NCI-H510A (cell line): ENCODE measurements around the gene UNC80.
A peak's percentile ranks its signal among the peaks of the same experiment; 100 is the strongest.

Experiments
- DNase-seq: peaks from one replicate; lab custom pipeline; 2025; lab: John Stamatoyannopoulos, UW

UNC80 gene

DNA sequence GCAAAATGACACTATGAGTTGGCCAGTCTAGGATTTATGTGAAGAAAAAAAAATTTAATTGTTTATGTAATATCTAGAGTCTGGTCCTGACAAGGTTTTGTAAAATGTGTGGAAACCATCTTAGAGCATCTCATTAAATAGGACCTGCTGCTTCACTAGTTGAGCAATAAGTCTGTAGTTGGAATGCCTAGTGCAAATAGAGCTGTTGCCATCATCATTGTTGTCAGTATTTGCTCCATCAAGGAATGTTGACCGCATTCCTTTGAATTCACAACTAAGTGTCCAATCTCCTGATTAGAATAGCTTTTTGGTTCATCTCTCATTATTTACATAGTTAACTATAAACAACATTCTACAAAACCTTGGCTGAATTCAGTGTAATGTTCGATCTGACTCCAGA lies 198.6 kb downstream of the UNC80 start:
- no peak for DNase-seq

DNA sequence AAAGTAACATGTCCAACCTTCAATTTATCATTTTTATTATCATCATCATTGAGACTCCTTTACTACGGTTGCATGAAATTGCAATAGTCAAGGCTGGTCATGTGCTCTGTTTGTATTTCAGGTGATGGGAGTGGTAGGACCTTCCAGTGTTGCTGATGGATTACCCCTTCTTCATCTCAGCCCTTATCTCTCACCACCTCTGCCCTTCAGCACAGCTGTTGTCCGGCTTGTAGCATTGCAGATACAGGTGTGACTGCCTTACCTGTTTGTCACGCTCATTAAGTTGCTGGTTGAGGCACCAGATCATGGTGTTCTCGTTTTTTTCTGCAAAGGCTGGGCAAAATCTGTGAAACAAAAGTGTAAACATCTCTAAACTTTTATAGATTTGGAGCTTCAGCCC lies 199.1 kb downstream of the UNC80 start:
- DNase-seq = no peak

DNA sequence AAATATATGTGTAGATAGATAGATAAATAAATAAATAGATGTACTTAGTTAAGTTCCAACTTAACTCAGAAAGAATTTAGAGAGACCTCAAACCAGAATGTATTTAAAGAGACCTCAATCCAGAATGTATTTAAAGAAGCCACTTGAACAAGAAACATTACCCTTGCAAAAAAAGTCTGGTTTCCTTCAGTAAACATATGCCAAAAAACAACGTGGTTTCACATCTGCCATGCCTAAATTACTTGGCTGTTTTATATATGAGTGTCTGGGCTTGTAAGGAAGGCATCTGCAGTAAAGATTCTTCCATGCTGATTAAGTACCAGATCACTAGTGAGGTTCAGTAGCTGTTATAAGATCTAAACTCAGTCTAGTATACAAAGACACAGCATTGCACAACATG lies 201.7 kb downstream of the UNC80 start:
- no peak for DNase-seq

DNA sequence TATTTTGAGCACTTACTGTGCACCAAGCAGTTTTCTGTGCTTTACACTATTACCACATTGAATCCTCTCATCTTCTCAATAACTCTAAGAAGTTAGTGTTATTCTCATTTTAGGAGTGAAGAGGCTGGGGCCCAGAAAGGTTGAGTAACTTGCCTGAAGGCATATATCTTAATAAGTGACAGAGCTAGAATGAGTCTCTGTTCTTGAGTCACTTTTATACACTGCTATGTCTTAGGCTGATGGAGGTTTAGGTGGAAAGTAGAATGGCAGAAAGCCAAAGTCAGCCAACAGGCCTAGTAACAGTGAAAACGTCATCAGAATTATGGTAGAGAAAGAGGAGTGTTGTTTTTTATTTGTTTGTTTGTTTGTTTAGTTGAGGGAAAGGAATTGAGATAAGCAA lies 202.9 kb downstream of the UNC80 start:
- DNase-seq = no peak

DNA sequence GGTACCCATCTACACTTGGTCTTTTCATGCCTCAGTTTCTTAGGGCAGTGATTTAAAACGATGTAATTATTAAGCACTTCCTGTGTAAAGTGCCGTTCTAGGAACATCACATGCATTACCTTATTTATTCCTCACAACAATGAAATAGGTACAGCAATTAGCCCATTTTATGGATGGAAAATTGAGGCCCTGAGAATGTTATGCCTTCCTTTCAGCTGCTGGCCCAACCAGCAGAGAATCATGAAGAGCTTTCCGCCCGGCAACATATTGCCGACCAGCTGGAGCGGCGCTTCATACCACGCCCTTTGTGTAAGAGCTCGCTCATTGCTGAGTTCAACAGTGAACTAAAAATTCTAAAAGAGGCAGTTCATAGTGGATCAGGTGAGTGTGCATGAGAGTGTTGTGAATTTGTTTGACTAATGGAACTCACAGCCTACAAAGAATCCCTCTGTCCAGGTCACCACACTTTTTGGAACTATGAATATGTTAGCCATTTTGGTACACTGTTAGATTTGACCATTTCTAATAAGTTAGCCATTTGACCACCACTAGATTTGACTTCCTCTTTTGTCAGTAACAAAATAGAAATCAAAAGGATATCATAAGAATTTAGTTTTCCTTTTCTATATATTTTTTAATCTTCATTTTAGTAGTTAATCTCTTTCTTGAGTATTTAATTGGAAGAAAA lies 205.2 kb downstream of the UNC80 start:
- no peak for DNase-seq

DNA sequence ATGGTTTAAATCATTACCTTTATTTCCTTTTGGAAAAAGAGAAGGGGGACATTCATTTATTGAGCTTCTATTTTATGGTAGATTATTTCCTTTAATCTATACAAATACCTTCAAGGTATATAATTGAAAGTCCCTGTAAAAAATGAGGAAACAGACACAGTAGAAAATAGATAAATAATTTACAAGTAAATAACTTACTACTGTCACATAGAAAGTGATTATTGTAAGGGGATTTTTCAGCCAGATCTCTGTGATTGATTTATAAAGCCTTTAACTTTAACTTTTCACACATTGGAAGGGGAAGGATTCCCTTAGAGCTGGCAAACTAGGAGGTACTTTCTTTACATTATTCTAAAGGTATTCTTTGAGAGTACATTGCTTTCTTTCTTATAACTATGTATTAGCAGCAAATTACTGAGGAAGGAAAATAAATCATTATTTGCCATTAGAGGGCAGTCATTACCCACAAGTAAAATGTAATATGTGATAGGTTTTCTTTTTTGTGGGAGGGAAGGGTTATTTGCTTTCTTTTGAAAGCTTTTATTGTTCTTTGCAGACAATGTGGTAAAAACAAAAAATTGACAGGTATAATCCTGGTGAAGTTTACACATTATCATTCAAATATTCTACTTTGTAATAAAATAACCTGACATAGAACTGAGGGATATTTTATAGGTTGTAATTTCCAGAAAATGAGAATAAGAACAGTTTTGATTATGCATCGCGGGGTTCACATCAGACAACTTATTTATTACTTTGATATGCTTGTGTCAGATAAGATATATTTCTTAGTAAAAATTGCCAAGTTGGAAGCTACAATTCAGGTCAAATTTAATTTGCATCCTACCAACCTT lies 206.0 kb downstream of the UNC80 start:
- no peak for DNase-seq

DNA sequence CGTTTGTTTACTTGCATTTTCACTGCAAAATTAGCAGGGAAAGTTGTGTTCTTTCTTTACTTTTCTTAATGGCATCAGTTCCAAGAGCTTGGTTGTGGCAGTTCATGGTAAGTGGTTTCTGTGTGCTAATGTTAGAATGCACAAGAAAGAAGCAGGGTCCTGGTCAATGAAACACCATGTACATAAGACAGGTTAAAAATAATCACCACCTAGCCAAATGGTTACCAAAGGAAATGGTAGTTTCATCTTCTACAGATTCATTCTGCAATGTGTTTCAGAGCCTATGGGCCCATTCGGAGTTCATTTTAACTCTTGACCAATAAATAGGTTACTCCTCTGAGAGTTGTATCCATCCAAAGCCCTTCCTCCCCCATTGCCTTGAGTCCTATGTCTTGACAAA lies 212.7 kb downstream of the UNC80 start:
- DNase-seq = no peak

DNA sequence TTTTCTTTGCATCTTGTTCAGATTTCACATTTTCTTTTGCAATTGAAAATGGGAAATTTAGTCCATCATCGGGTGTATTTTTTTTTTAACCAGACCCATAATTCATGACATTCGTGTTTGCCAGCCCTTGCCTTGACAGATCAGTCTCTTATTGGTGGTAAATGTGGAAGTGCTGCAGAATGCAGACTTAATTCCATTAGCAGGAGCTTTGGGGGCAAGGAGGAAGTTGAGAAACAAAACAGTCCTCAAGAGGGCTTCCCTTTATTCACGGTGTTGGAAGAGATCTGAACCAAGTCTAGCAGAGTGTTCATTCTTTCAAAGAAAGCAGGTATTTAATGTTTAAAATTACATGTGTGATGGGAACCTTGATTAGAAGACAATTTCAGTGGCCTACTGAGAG lies 214.2 kb downstream of the UNC80 start:
- DNase-seq = no peak

DNA sequence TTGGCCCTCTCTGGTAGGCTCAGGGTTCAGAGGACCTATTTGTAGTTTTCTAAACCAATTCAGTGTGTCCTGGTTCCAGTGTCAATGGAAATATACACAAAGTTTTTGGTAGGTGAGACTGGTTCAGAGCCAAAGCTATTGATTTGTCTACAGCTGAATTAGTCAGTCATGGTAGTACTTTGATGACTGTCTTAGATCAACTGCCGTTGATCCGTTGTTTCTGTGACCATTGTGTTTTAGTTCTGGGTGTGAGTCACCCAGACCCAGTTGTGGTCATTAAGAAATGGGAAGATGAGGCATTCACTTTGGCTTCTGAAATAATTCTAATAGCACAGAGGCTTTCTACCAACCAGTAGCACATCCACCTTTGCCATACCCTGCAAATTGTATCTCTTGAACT lies 214.8 kb downstream of the UNC80 start:
- no peak for DNase-seq

DNA sequence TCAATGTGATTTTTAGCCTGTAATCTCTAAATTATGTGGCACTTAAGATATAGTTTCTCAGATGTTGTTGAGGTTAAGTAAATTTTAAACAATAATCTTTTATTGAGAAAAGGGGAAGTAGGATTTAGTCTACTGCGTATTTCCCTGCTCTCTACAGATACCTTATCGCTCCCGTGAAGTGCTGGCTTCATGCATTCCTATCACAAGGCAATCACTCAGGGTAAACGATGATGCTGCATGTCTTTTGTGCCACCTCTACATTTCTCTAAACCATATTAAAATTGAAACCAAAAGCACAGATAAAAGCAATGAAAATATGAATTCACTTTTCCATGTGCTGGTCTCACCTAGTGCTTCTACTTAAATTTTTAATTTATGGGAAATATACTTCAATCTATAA lies 216.4 kb downstream of the UNC80 start:
- no peak for DNase-seq

DNA sequence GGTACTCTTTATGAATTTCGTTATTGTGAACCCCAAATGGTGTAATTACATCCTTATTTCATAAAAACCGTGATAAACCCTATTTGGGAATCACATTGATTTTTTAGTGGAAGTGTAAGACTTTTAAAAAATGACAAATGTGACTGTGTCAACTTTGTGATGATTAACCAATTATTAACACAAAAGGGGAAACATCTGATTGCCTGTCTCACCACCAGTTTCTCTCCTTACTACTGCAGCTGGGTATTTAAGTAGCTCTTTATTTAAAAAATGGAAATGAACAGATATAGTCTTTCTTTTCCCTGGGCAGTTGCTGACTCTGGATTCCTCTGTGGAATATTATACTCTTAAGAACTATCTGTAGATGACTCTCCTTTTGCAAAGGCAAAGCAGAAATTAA lies 219.2 kb downstream of the UNC80 start:
- DNase-seq = no peak

DNA sequence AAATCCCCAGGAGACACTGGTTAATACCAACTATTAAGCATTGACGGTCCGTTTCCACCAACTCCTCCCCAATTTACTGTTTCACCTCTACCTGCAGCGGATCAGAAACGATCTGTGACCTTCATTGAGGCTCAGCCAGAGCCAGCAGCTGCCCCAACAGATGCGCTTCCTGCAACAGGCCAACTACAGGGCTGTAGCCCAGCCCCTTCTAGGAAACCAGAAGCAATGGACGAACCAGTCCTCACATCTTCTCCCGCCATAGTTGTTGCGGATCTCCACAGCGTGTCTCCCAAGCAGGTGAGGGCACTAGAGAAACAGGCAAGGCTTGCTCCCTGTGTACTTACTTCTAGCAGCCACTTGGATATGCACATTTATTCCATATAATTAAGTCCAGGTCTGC lies 222.3 kb downstream of the UNC80 start:
- DNase-seq = no peak

DNA sequence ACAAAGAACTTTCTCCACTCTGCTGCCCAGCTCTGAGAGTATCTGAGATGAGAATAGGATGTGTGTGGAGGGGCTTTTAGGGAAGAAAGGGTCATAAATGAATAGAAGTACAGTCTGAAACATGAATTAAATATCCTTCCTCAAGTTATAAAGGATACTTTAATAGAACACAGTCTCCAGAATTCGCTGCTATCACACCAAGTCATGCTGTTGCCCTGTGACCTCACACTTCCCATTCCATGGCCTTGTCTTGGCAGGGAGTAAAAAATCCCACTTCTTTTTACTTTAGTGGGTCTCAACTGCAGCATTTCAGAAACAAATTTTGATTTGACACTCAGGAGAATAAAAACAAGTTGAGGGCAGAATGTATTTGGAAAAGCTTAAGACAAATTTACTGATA lies 227.0 kb downstream of the UNC80 start:
- DNase-seq = no peak

DNA sequence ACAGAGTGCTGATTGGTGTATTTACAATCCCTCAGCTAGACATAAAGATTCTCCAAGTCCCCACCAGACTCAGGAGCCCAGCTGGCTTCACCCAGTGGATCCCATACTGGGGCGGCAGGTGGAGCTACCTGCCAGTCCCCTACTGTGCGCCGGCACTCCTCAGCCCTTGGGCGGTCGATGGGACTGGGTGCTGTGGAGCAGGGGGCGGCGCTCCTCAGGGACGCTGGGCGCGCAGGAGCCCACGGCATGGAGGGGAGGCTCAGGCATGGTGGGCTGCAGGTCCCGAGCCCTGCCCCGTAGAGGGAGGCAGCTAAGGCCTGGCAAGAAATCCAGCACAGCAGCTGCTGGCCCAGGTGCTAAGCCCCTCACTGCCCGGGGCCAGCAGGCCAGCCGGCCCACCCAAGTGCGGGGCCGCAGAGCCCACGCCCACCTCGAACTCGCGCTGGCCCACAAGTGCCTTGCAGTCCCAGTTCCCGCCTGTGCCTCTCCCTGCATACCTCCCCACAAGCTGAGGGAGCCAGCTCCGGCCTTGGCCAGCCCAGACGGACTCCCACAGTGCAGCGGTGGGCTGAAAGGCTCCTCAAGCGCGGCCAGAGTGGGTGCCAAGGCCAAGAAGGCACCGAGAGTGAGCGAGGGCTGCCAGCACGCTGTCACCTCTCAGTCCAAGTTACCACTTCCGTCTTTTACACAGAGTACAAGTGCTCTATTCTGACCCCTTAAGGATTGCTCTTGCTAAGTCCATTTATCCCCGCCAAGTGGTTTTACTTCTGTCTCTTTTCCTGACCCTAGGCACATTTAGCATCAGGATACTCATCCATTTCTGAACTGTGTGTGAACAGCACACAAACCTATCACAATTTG lies 229.1 kb downstream of the UNC80 start:
- DNase-seq = no peak

DNA sequence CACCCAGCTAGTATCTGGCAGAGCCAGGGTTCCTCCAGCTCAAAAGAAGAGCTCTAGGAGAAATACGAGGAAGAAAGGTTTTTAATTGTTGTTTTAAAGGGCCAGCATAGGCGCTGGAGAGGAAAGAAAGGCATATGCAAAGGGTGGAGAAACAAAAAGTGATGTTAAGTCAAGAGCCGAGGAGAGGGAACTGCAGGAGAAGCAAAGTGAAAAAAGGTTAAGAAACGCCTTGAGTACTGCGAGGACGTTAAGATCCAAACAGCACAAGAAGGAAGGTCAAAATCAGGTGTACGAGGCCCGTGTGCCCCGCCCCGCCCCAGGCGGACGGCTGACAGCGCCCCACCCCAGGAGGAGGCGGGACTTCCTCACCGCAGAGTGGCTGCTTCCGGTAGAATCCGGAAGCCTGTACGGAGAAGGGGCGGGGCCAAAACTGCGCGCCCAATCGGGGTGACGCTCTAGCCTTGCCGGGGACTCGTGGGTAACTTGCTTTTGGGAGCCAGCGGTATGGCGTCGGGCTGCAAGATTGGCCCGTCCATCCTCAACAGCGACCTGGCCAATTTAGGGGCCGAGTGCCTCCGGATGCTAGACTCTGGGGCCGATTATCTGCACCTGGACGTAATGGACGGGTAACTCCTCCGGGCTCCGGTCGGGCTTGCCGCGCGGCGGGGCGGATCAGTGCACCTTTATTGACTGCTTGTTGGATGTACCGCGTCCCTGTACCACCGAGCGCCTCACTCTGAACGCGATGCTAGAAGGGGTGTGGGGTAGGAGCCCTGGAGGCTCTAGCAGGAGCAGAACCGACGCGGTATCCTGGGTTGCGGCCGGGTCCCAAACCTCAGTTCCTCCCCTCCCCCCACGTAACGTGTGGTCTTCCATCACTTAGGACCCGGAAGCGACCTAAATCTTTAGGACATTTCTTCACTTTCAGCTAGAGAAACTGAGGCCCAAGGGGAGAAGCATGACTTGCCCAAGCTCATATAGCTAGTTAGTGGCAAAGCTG lies 230.8 kb downstream of the UNC80 start, which contains the start of gene RPE:
RPE (plus strand) TSS at position 481 of the 1,000 bp plus-strand sequence; CDS start at position 505, 24 bp downstream.
- peak; percentile 87 for DNase-seq

DNA sequence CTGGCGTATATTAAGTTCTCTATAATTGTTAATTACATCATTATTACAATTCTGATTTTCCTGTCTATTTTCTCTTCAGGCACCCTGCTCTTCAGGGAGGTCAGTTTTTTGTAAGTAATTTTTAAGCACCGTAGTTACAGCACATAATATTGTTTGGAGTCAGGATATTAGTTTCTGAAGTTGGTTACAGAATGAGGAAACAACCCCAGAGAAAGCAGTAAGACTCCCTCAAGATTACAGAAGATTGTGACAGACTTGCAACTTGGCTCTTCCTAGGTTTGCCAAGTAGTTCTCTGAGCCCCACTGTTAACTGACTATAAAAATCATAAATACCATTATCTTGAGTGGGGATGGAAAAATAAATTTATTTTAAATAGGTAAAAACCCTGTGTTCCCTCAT lies 231.7 kb downstream of the UNC80 start:
- no peak for DNase-seq

DNA sequence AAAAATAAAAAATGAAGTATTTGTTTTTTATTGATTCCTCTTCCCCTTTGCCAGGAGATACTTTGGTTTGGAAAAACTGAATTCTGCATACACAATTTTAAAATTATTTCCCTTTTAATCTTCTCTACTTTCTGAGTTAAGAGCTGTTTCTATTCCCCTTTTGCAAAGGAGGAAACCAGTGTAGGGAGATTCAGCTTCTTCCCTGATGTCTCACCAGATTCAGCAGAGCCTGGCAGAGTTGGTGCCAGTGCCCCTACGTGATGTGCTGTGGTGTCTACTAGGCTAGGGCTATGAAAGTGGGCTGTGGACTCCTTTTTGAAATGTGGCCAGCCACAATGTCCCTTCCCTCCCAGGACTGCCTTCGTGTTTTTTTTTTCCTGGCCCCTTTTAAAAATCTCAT lies 233.2 kb downstream of the UNC80 start:
- DNase-seq = no peak

DNA sequence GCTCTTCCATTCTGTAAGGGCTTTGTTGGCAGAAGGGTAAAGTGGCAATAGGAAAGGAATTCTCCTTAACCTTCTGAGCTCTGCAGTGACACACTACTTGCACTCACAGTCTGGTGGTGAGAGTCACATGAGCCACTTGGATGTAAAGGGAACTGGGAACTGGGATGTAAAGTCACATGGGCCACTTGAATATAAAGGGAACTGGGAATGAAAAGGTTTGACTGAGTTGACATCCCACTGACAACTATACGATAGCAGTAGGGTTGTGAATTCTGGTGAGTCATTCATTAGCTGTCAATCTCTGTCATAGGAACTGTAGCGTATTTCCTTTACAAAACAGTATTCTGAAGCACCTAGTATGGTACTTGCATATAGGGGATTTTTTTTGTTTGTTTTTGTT lies 236.3 kb downstream of the UNC80 start:
- DNase-seq = no peak

DNA sequence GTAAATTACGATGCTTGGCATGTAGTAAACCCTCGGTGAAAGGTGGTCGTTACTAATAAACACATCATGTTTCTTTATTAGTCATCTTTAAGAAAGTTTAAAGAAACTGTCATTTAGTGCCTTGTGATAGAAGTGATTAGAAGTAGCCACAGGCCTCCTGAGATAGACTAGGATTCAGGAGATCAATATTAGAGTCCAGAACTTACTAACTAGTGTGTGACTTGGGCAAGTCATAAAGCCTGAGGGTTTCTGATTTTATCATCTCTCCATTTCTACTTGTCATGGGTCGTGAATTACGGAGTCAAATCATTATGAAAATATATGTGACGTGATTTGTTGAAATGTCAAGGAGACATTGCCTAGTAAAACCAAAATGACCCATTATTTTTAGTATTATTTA lies 237.5 kb downstream of the UNC80 start:
- no peak for DNase-seq

DNA sequence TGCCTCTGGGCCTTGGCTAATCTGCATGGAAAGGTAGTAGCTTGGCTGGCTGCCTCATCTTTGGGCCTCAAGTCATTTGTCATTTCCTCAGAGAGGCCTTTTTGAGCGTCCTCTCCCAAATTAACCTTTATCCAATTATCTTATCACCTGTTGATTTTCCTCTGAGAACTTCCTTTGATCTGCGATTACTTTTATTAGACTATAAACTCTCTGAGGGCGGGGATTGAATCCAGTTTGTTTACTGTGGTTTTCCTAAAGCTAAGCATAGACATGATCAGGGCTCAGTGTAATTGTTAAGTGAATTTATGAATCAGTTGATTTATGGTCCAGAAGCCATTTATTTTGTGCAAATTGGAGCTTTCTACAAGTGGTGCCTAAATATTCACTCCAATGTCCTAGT lies 238.3 kb downstream of the UNC80 start:
- no peak for DNase-seq

DNA sequence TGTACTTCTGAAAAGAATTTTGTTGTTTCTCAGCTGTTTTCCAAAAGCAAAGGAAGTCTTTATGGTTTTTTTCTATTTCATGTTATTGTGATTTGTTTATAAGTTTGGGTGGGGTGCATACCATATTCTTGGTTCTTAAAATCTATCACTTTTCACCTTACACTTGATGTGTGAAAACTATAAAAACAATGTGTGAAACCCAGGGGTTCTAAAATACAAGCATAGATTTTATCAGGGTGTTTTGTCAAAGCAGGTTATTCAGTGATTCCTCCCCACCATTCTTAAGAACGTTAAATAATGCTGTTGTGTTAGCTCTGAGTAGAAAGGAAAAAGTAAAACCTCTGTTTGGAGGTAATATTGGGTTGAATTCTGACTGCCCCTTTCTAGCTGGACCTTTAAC lies 248.5 kb downstream of the UNC80 start:
- no peak for DNase-seq
